HEK293 (cell line): ENCODE data around the gene SGCG.

ENCODE experiments used
- CTCF ChIP-seq: fragments of 450-650 bp; formaldehyde crosslinking; IDR thresholded peaks from 2 replicates; pipeline ENCODE4 v1.5.1; 2016; ENCODE audit warnings: missing biosample characterization, missing genetic modification characterization
- SCRT2 ChIP-seq: fragments of 450-650 bp; formaldehyde crosslinking; IDR thresholded peaks from 2 replicates; pipeline ENCODE4 v1.5.1; 2016; ENCODE audit warnings: missing biosample characterization, missing genetic modification characterization
- TCF7L2 ChIP-seq: IDR thresholded peaks from 2 replicates; pipeline ENCODE4 v1.6.1; 2011; ENCODE audit warnings: low read depth, mild to moderate bottlenecking, inconsistent platforms, low read length, moderate library complexity, borderline replicate concordance
- ZNF211 ChIP-seq: fragments of 450-650 bp; formaldehyde crosslinking; IDR thresholded peaks from 2 replicates; pipeline ENCODE4 v1.5.1; 2016; ENCODE audit warnings: low read depth, missing biosample characterization, missing genetic modification characterization
- ZNF473 ChIP-seq: fragments of 450-650 bp; formaldehyde crosslinking; IDR thresholded peaks from 2 replicates; pipeline ENCODE4 v1.5.1; 2017; ENCODE audit warnings: missing biosample characterization, missing genetic modification characterization

DNA sequence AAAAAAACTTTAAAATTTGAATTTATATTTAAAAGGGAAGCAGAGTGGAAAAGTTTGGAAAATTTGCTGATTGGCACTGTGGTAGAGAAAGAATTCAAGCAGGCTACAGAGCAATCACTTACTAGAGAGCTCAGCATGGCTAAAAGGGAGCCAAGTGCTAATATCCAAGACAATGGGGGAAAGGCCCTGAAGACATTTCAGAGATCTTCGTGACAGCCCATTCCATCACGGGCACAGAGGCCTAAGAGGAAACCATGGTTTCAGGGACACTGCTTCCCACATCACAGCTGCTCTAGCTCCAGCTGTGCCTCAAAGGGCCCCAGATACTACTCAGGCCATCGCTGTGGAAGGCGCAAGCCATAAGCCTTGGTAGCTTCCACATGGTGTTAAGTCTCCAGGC, 73.7 kb downstream of the SGCG start:
- TF ChIP-seq SCRT2 (tag by site-specific recombination) (no peak), ZNF211 (no peak), ZNF473 (tag by site-specific recombination) (no peak), CTCF (tag by site-specific recombination) (no peak), TCF7L2 (no peak)
